ENCODE measurements around the gene TSTD2.

TSTD2 gene

GRCh38 chr9:97632985-97633858 lies at the start of gene TSTD2, which contains the start of gene NCBP1:
Gene TSTD2 (minus strand): TSS chr9:97633368. CDS start chr9:97627562, 5,806 bp downstream.
Gene NCBP1 (plus strand): TSS chr9:97633821. CDS start chr9:97633882, 61 bp downstream.
- peak; percentile 96 for DNase-seq

GRCh38 chr9:97682242-97682641 lies 49.1 kb upstream of the TSTD2 start:
- DNase-seq: no peak

- no peak for DNase-seq
Measured at GRCh38 chr9:97675655-97676054, 42.5 kb upstream of the TSTD2 start.

- DNase-seq: peak; percentile 16
Measured at GRCh38 chr9:97673922-97674321, 40.8 kb upstream of the TSTD2 start.

GRCh38 chr9:97672403-97672802 lies 39.2 kb upstream of the TSTD2 start:
- no peak for DNase-seq

- DNase-seq: no peak
Measured at GRCh38 chr9:97670586-97670985, 37.4 kb upstream of the TSTD2 start.

- DNase-seq: no peak
Measured at GRCh38 chr9:97668485-97668884, 35.3 kb upstream of the TSTD2 start.

- no peak for DNase-seq
Measured at GRCh38 chr9:97666907-97667686, 33.9 kb upstream of the TSTD2 start.

GRCh38 chr9:97665742-97666141 lies 32.6 kb upstream of the TSTD2 start:
- DNase-seq: no peak

- DNase-seq: no peak
Measured at GRCh38 chr9:97660847-97661246, 27.7 kb upstream of the TSTD2 start.

GRCh38 chr9:97660340-97660739 lies 27.2 kb upstream of the TSTD2 start:
- no peak for DNase-seq

GRCh38 chr9:97659771-97660170 lies 26.6 kb upstream of the TSTD2 start:
- DNase-seq: no peak

- no peak for DNase-seq
Measured at GRCh38 chr9:97658707-97659106, 25.5 kb upstream of the TSTD2 start.

GRCh38 chr9:97651646-97652045 lies 18.5 kb upstream of the TSTD2 start:
- no peak for DNase-seq

- DNase-seq: no peak
Measured at GRCh38 chr9:97647996-97648395, 14.8 kb upstream of the TSTD2 start.

GRCh38 chr9:97645720-97646119 lies 12.6 kb upstream of the TSTD2 start:
- no peak for DNase-seq

GRCh38 chr9:97640325-97640724 lies 7.2 kb upstream of the TSTD2 start:
- DNase-seq: no peak

GRCh38 chr9:97638666-97639065 lies 5.5 kb upstream of the TSTD2 start:
- no peak for DNase-seq

GRCh38 chr9:97636903-97637302 lies 3.7 kb upstream of the TSTD2 start:
- no peak for DNase-seq

- DNase-seq: no peak
Measured at GRCh38 chr9:97635026-97635425, 1.9 kb upstream of the TSTD2 start.

- DNase-seq: no peak
Measured at GRCh38 chr9:97633859-97634490, 807 bp upstream of the TSTD2 start.

GRCh38 chr9:97632248-97632984 lies 752 bp downstream of the TSTD2 start:
- peak; percentile 68 for DNase-seq

GRCh38 chr9:97630591-97630990 lies 2.6 kb downstream of the TSTD2 start:
- no peak for DNase-seq
